H1 (cell line): ENCODE results near the gene SKIDA1. TPM values are rescaled to one million over a fixed set of nuclear protein-coding genes. Genes with fewer than 3 reads are reported as not detected.

Experiments
- CTCF ChIA-PET: fragments of 300-600 bp; sonication (Branson Sonifier 250); formaldehyde crosslinking; loops from one replicate; lab custom pipeline; 2021; ENCODE audit not compliant: partially characterized antibody; lab: Charles Lee
- POLR2A ChIA-PET: fragments of 300-600 bp; sonication (Branson Sonifier 250); formaldehyde crosslinking; loops from one replicate; lab custom pipeline; 2021; ENCODE audit warnings: inconsistent platforms; ENCODE audit not compliant: partially characterized antibody; lab: Charles Lee
- DNase-seq, 2 experiments: peaks; one replicate each; pipeline versions ENCODE4 v3.0.0 to v3.0.0-alpha.2; 2010 to 2022; ENCODE audit warnings: low spot score in 2 of 2, low read depth in 1 of 2, mixed read lengths in 1 of 2
- FAIRE-seq: peaks from 2 replicates; lab custom pipeline; 2011; peaks lifted over from hg19 to GRCh38; lab: Jason Lieb, UNC
- H2AFZ ChIP-seq: 2 replicates; pipeline ENCODE4 v1.8.1; 2012; ENCODE audit warnings: low read length, inconsistent platforms
- H2AK5ac ChIP-seq: 2 replicates; pipeline ENCODE4 v1.6.1; 2013; ENCODE audit warnings: low read depth, low read length
- H2BK120ac ChIP-seq: replicated peaks from 2 replicates; pipeline ENCODE3; 2013; ENCODE audit warnings: low read depth, low read length, inconsistent platforms
- H2BK12ac ChIP-seq: 2 replicates; pipeline ENCODE4 v1.6.1; 2013; ENCODE audit warnings: low read depth, low read length
- H2BK15ac ChIP-seq: 2 replicates; pipeline ENCODE4 v1.6.1; 2013; ENCODE audit warnings: low read length
- H2BK20ac ChIP-seq: 2 replicates; pipeline ENCODE4 v1.6.1; 2013; ENCODE audit warnings: low read length
- H2BK5ac ChIP-seq: 2 replicates; pipeline ENCODE4 v1.6.1; 2013; ENCODE audit warnings: low read depth, low read length
- H3K14ac ChIP-seq: 2 replicates; pipeline ENCODE4 v1.6.1; 2013; ENCODE audit warnings: inconsistent platforms; ENCODE audit not compliant: insufficient read length
- H3K18ac ChIP-seq: 2 replicates; pipeline ENCODE4 v1.6.1; 2013; ENCODE audit warnings: low read length; ENCODE audit errors: extremely low read depth
- H3K23ac ChIP-seq: 2 replicates; pipeline ENCODE4 v1.6.1; 2013; ENCODE audit warnings: inconsistent platforms; ENCODE audit not compliant: insufficient read length
- H3K23me2 ChIP-seq: 2 replicates; pipeline ENCODE4 v1.6.1; 2013; ENCODE audit warnings: low read depth, low read length
- H3K27ac ChIP-seq: 2 replicates; pipeline ENCODE4 v1.6.1; 2011; ENCODE audit warnings: low read depth, low read length, inconsistent platforms
- H3K27me3 ChIP-seq, 4 experiments: replicated peaks in 1 of 4; 1 replicate in 1 of 4; 2 replicates in 3 of 4; pipeline versions ENCODE4 v1.6.1 to v1.8.1; 2011 to 2013; ENCODE audit warnings: low read length in 3 of 4, mild to moderate bottlenecking in 3 of 4, inconsistent platforms in 2 of 4, mixed read lengths in 2 of 4, moderate library complexity in 1 of 4; ENCODE audit not compliant: control insufficient read depth in 3 of 4, insufficient read depth in 3 of 4; ENCODE audit errors: extremely low read depth in 1 of 4
- H3K36me3 ChIP-seq, 4 experiments: 2 replicates each; pipeline versions ENCODE4 v1.6.1 to v1.8.1; 2011 to 2013; ENCODE audit warnings: mild to moderate bottlenecking in 4 of 4, low read length in 3 of 4, moderate library complexity in 2 of 4, control low read depth in 1 of 4, inconsistent platforms in 1 of 4; ENCODE audit not compliant: insufficient read depth in 4 of 4, control insufficient read depth in 2 of 4
- H3K4ac ChIP-seq: replicated peaks from 2 replicates; pipeline ENCODE3; 2013; ENCODE audit warnings: low read length, low read depth, mixed read lengths, inconsistent platforms; ENCODE audit not compliant: insufficient read length
- H3K4me1 ChIP-seq, 4 experiments: replicated peaks in 1 of 4; 1 replicate in 1 of 4; 2 replicates in 3 of 4; pipeline versions ENCODE4 v1.6.1 to v1.8.1; 2011 to 2013; ENCODE audit warnings: low read length in 3 of 4, inconsistent platforms in 2 of 4, mixed read lengths in 1 of 4; ENCODE audit not compliant: insufficient read depth in 4 of 4, control insufficient read depth in 3 of 4
- H3K4me2 ChIP-seq, 2 experiments: 2 replicates each; pipeline versions ENCODE4 v1.6.1 to v1.8.1; 2011 to 2013; ENCODE audit warnings: low read depth in 2 of 2, low read length in 2 of 2, control low read depth in 1 of 2, inconsistent platforms in 1 of 2, mild to moderate bottlenecking in 1 of 2; ENCODE audit not compliant: insufficient read depth in 1 of 2
- H3K4me3 ChIP-seq, 4 experiments: fragments of 200-600, 300-600 bp in 1 of 4; sonication (generic), shearing (Covaris generic), sonication (Bioruptor Twin) in 1 of 4; 2 replicates each; pipeline versions ENCODE4 v1.5.1 to v1.8.1; 2011 to 2016; ENCODE audit warnings: low read length in 4 of 4, low read depth in 3 of 4, control low read depth in 2 of 4, inconsistent platforms in 2 of 4, mild to moderate bottlenecking in 2 of 4, mixed read lengths in 1 of 4, moderate library complexity in 1 of 4; ENCODE audit not compliant: insufficient read depth in 2 of 4; ENCODE audit errors: extremely low read depth in 1 of 4
- H3K56ac ChIP-seq: replicated peaks from 2 replicates; pipeline ENCODE3; 2013; ENCODE audit warnings: low read depth, mild to moderate bottlenecking, mixed read lengths, low read length, inconsistent platforms; ENCODE audit not compliant: insufficient read length
- H3K79me1 ChIP-seq: 2 replicates; pipeline ENCODE4 v1.6.1; 2013; ENCODE audit warnings: low read depth, low read length, control low read depth
- H3K79me2 ChIP-seq, 2 experiments: 2 replicates each; pipeline versions ENCODE4 v1.6.1 to v1.8.1; 2012 to 2013; ENCODE audit warnings: low read length in 2 of 2, mild to moderate bottlenecking in 2 of 2, inconsistent platforms in 1 of 2; ENCODE audit not compliant: insufficient read depth in 2 of 2, control insufficient read depth in 1 of 2
- H3K9ac ChIP-seq, 4 experiments: replicated peaks in 1 of 4; 1 replicate in 1 of 4; 2 replicates in 3 of 4; pipeline versions ENCODE4 v1.6.1 to v1.8.1; 2011 to 2013; ENCODE audit warnings: low read depth in 3 of 4, low read length in 3 of 4, control low read depth in 2 of 4, mild to moderate bottlenecking in 2 of 4, moderate library complexity in 2 of 4, inconsistent platforms in 1 of 4; ENCODE audit errors: extremely low read depth in 1 of 4
- H3K9me3 ChIP-seq, 2 experiments: 2 replicates each; pipeline versions ENCODE4 v1.6.1 to v1.8.1; 2012 to 2013; ENCODE audit warnings: mild to moderate bottlenecking in 2 of 2, moderate library complexity in 2 of 2, control low read depth in 1 of 2, inconsistent platforms in 1 of 2, low read depth in 1 of 2, low read length in 1 of 2, mixed read lengths in 1 of 2; ENCODE audit not compliant: insufficient read depth in 2 of 2
- H4K20me1 ChIP-seq, 2 experiments: replicated peaks in 1 of 2; 2 replicates each; pipeline versions ENCODE3 to v1.8.1; 2011 to 2013; ENCODE audit warnings: inconsistent platforms in 2 of 2, low read length in 2 of 2, mild to moderate bottlenecking in 1 of 2; ENCODE audit not compliant: insufficient read depth in 2 of 2, control insufficient read depth in 1 of 2
- H4K5ac ChIP-seq: 2 replicates; pipeline ENCODE4 v1.6.1; 2013; ENCODE audit warnings: low read length, low read depth, mixed read lengths, inconsistent platforms; ENCODE audit not compliant: insufficient read length
- H4K8ac ChIP-seq: 2 replicates; pipeline ENCODE4 v1.8.0; 2013; ENCODE audit warnings: mild to moderate bottlenecking, moderate library complexity, low read length, inconsistent platforms; ENCODE audit not compliant: insufficient read depth; ENCODE audit errors: extremely low read depth
- H4K91ac ChIP-seq: replicated peaks from 2 replicates; pipeline ENCODE3; 2013; ENCODE audit warnings: low read length, mixed read lengths, inconsistent platforms; ENCODE audit not compliant: insufficient read length
- BRCA1 ChIP-seq: IDR thresholded peaks from 2 replicates; pipeline ENCODE4 v1.6.1; 2012; ENCODE audit warnings: low read depth, low read length, improper control_type of control experiment
- GABPA ChIP-seq: IDR thresholded peaks from 2 replicates; pipeline ENCODE4 v1.6.1; 2011; ENCODE audit warnings: mild to moderate bottlenecking, low read length, moderate library complexity, borderline replicate concordance; ENCODE audit not compliant: insufficient read depth
- KDM5A ChIP-seq: fragments of 200-600 bp; IDR thresholded peaks from 2 replicates; pipeline ENCODE4 v1.7.1; 2012; ENCODE audit warnings: mild to moderate bottlenecking, low read length, inconsistent platforms, mixed read lengths
- PHF8 ChIP-seq: fragments of 200-600 bp; sonication (generic); conservative IDR thresholded peaks from 2 replicates; pipeline ENCODE4 v1.7.1; 2012; ENCODE audit warnings: low read depth, mild to moderate bottlenecking, inconsistent platforms, low read length, moderate library complexity
- POU5F1 ChIP-seq: IDR thresholded peaks from 2 replicates; pipeline ENCODE4 v1.6.1; 2011; ENCODE audit warnings: low read depth, mild to moderate bottlenecking, low read length, moderate library complexity
- SAP30 ChIP-seq: fragments of 300-600 bp; sonication (generic); IDR thresholded peaks from 2 replicates; pipeline ENCODE4 v1.7.1; 2012; ENCODE audit warnings: low read length, moderate library complexity, mild to moderate bottlenecking, inconsistent platforms; ENCODE audit not compliant: insufficient read depth, insufficient replicate concordance
- SP1 ChIP-seq: IDR thresholded peaks from 2 replicates; pipeline ENCODE4 v1.6.1; 2011; ENCODE audit warnings: low read depth, low read length
- TAF7 ChIP-seq: optimal IDR thresholded peaks from 2 replicates; pipeline ENCODE3; 2011; ENCODE audit warnings: low read depth, mild to moderate bottlenecking, inconsistent platforms, low read length, moderate library complexity, borderline replicate concordance
- polyA plus RNA-seq, 7 experiments: library from polyadenylated mRNA; depleted of rRNA in 3 of 7; stranded (reverse) in 5 of 7; unstranded in 2 of 7; fragments of >200 nt in 5 of 7; fragments of 200-250 nt in 2 of 7; gene quantifications; 1 replicate in 5 of 7; 2 replicates in 1 of 7; 4 replicates in 1 of 7; pipeline versions ENCODE4 v1.2.1 to v1.2.3, GENCODE V29; 2011 to 2013; ENCODE audit warnings: missing spikeins in 2 of 7, mixed read lengths in 2 of 7
- total RNA-seq: library from RNA; stranded (reverse); fragmentation: NEBNext Ultra II Directional; extraction: Animal tissue kit (Norgen Biotek cat#: 25700); gene quantifications from 2 replicates; pipeline ENCODE4 v1.2.1, GENCODE V29; 2021
- TF ChIP-seq, protein P1 (sequence below): IDR thresholded peaks from 2 replicates; pipeline ENCODE4 v1.6.1; 2011; ENCODE audit warnings: low read length, improper control_type of control experiment

SKIDA1 gene
- total and polyA plus RNA-seq, 2 of the 8 experiments (the other 6 are each of a cell fraction or from before 2014, with no cell fraction given), result 1.5 to 8.0 TPM

DNA sequence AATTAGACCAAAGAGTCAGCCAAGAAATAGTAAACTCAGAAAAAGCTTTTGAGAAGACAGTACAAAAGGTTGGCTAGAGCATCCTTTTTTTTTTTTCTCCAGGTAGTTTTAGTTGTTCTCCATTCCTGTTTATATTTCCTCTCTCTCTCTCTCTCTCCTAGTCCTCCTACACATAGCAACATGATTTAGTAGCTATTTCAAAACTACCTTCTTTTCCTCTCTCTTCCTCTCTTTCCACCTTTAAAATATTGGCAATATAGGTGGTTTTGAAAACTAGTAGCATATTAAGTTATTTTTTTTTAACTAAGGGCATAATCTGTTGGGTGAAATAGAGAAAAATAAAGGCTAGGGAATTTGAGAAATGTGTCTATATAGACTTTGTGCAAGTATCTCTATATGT is 5.0 kb downstream of the SKIDA1 start:
- Histone ChIP-seq H3K23ac (no peak overlapping the region), H3K4me2 (peak overlapping the region in 1 of 2 experiments; percentile 100; a peak in 2 of 4 replicates), H3K4me3 (peak overlapping the region in 1 of 4 experiments; percentile 47; a peak in 1 of 8 replicates), H3K4me1 (peaks cover 16 to 32% (median 26%) of the 10 kb centered on the region in 4 experiments), H4K5ac (no peak overlapping the region), H3K9ac (no peak overlapping the region), H4K91ac (no peak overlapping the region), H2BK15ac (no peak overlapping the region), H2BK5ac (no peak overlapping the region), H3K4ac (no peak overlapping the region), H3K79me2 (peaks cover 0 to 18% of the 10 kb centered on the region in 2 experiments; a peak in 3 of 4 replicates), H3K23me2 (peaks cover 32% of the 10 kb centered on the region), H3K27ac (no peak overlapping the region), H3K14ac (no peak overlapping the region), H3K18ac (no peak overlapping the region), H3K9me3 (no peaks in the 10 kb centered on the region), H4K20me1 (peaks cover 0 to 2% of the 10 kb centered on the region in 2 experiments), H3K36me3 (no peaks in the 10 kb centered on the region), H3K56ac (no peak overlapping the region), H2BK20ac (no peak overlapping the region), H3K79me1 (no peaks in the 10 kb centered on the region), H4K8ac (no peak overlapping the region), H2AK5ac (no peak overlapping the region), H3K27me3 (peaks cover 0 to 3% (median 0%) of the 10 kb centered on the region in 4 experiments; a peak in 2 of 7 replicates), H2BK12ac (no peak overlapping the region), H2AFZ (no peak overlapping the region), H2BK120ac (no peak overlapping the region)
- TF ChIP-seq KDM5A (no peak), TAF7 (no peak), GABPA (no peak), PHF8 (no peak), POU5F1 (no peak), BRCA1 (no peak), SAP30 (no peak), SP1 (no peak)
- TF ChIP-seq, protein P1, sequence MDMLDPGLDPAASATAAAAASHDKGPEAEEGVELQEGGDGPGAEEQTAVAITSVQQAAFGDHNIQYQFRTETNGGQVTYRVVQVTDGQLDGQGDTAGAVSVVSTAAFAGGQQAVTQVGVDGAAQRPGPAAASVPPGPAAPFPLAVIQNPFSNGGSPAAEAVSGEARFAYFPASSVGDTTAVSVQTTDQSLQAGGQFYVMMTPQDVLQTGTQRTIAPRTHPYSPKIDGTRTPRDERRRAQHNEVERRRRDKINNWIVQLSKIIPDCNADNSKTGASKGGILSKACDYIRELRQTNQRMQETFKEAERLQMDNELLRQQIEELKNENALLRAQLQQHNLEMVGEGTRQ, result no peak
- FAIRE-seq (no peak), DNase-seq (no peak)
- CTCF ChIA-PET, result interaction anchor here (0.6 to 1.4 kb wide), 7 partner anchors 15 to 240 kb away, joined by 3 to 8 read pairs (median 5); no protein-coding TSS in a partner anchor
- POLR2A ChIA-PET, result interaction anchor here (0.6 to 17.3 kb wide), 3 partner anchors 9 to 365 kb away, joined by 3 to 352 read pairs (median 322); no protein-coding TSS in a partner anchor
